HG03469 (cell line): ENCODE measurements around the gene ZNF554.
"Not testable (repeated sequence)": the region's sequence is repeated elsewhere in the genome, so short reads cannot be mapped to it uniquely, and the experiment has no call there.

Experiments used
- ATAC-seq: cut with Tn5 transposase; IDR thresholded peaks from one replicate; pipeline ENCODE4 v1.9.1; 2021; ENCODE audit warnings: mild to moderate bottlenecking, moderate library complexity, moderate number of reproducible peaks; ENCODE audit not compliant: unreplicated experiment

The ZNF554 gene

GRCh38 chr19:2790557-2791271, 29.0 kb upstream of the ZNF554 start:
- no peak for ATAC-seq

- no peak for ATAC-seq
Measured at GRCh38 chr19:2791440-2791839, 28.2 kb upstream of the ZNF554 start.

GRCh38 chr19:2791876-2792275, 27.8 kb upstream of the ZNF554 start:
- ATAC-seq, result no peak

GRCh38 chr19:2792666-2793065, 27.0 kb upstream of the ZNF554 start:
- not testable (repeated sequence) for ATAC-seq

- ATAC-seq, result no peak
Measured at GRCh38 chr19:2793126-2793525, 26.5 kb upstream of the ZNF554 start.

GRCh38 chr19:2793577-2793976, 26.1 kb upstream of the ZNF554 start:
- ATAC-seq, result no peak

GRCh38 chr19:2795827-2796658, 23.6 kb upstream of the ZNF554 start:
- no peak for ATAC-seq

GRCh38 chr19:2796659-2797266, 22.9 kb upstream of the ZNF554 start:
- no peak for ATAC-seq

GRCh38 chr19:2797280-2797679, 22.4 kb upstream of the ZNF554 start:
- no peak for ATAC-seq

- no peak for ATAC-seq
Measured at GRCh38 chr19:2798158-2798685, 21.4 kb upstream of the ZNF554 start.

GRCh38 chr19:2798733-2799132, 20.9 kb upstream of the ZNF554 start:
- ATAC-seq, result no peak

- no peak for ATAC-seq
Measured at GRCh38 chr19:2799273-2800020, 20.2 kb upstream of the ZNF554 start.

GRCh38 chr19:2800506-2800905, 19.2 kb upstream of the ZNF554 start:
- no peak for ATAC-seq

- no peak for ATAC-seq
Measured at GRCh38 chr19:2802826-2803225, 16.8 kb upstream of the ZNF554 start.

GRCh38 chr19:2803486-2804155, 16.0 kb upstream of the ZNF554 start:
- no peak for ATAC-seq

- no peak for ATAC-seq
Measured at GRCh38 chr19:2804156-2805004, 15.3 kb upstream of the ZNF554 start.

GRCh38 chr19:2805261-2805900, 14.3 kb upstream of the ZNF554 start:
- ATAC-seq, result no peak

GRCh38 chr19:2805991-2806649, 13.5 kb upstream of the ZNF554 start:
- ATAC-seq, result no peak
